Fibroblast of mammary gland (primary cell): ENCODE data around the gene GPRC5A.
"Not testable (repeated sequence)": the region's sequence is repeated elsewhere in the genome, so short reads cannot be mapped to it uniquely, and the experiment has no call there.

ENCODE experiments used
- DNase-seq: peaks from one replicate; pipeline ENCODE4 v3.0.0-alpha.2; 2010; ENCODE audit warnings: low read depth
- H3K4me3 ChIP-seq: 2 replicates; pipeline ENCODE4 v1.5.1; 2011; ENCODE audit warnings: low read depth, mild to moderate bottlenecking, low read length, moderate library complexity; ENCODE audit not compliant: control insufficient read depth
- TF ChIP-seq, protein P1 (sequence below): conservative IDR thresholded peaks from 2 replicates; pipeline ENCODE4 v1.5.1; 2011; ENCODE audit warnings: low read depth, low read length, inconsistent platforms; ENCODE audit not compliant: control insufficient read depth, insufficient read depth

The GPRC5A gene

DNA sequence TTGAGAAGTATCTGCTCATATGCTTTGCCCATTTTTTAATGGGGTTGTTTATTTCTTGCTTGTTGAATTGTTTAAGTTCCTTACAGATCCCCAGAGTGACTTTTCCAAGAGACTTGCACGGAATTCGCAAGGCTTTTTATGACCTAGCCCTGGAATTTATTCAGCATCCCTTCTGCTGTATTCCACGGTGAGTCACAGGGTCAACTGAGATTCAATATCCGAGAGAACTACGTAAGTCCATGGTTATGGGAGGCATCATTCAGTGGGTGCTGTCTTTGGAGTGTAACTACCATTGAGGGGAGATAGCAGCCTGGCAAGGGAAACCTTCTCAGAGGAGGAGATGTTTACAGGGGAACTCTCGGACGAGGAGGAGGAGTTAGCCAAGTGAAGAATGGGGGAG is 20.9 kb upstream of the GPRC5A start:
- peak; percentile 97 for DNase-seq
- TF ChIP-seq, protein P1, sequence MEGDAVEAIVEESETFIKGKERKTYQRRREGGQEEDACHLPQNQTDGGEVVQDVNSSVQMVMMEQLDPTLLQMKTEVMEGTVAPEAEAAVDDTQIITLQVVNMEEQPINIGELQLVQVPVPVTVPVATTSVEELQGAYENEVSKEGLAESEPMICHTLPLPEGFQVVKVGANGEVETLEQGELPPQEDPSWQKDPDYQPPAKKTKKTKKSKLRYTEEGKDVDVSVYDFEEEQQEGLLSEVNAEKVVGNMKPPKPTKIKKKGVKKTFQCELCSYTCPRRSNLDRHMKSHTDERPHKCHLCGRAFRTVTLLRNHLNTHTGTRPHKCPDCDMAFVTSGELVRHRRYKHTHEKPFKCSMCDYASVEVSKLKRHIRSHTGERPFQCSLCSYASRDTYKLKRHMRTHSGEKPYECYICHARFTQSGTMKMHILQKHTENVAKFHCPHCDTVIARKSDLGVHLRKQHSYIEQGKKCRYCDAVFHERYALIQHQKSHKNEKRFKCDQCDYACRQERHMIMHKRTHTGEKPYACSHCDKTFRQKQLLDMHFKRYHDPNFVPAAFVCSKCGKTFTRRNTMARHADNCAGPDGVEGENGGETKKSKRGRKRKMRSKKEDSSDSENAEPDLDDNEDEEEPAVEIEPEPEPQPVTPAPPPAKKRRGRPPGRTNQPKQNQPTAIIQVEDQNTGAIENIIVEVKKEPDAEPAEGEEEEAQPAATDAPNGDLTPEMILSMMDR, result no peak
- H3K4me3 ChIP-seq, result no peak overlapping the region

DNA sequence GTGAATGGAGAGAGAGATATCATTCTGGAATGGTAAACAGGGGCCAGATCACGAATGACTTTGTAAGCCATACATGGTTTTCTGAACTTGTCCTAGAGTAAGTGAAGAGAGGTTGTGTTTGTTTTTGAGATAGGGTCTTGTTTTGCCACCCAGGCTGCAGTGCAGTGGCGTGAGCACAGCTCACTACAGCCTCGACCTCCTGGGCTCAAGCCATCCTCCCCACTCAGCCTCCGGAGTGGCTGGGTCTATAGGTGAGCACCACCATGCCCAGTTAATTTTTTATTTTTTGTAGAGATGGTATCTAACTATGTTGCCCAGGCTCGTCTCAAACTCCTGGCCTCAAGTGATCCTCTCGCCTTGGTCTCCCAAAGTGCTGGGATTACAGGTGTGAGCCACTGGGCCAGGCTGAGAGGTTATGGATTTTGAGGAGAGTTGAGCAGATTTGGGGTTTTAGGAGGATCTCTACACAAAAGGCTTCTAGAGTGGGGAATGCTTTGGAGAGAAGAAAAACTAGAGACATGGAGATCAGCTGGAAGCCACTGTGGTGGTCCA is 19.7 kb upstream of the GPRC5A start:
- no peak overlapping the region for H3K4me3 ChIP-seq
- TF ChIP-seq, protein P1, result no peak
- DNase-seq, result no peak

DNA sequence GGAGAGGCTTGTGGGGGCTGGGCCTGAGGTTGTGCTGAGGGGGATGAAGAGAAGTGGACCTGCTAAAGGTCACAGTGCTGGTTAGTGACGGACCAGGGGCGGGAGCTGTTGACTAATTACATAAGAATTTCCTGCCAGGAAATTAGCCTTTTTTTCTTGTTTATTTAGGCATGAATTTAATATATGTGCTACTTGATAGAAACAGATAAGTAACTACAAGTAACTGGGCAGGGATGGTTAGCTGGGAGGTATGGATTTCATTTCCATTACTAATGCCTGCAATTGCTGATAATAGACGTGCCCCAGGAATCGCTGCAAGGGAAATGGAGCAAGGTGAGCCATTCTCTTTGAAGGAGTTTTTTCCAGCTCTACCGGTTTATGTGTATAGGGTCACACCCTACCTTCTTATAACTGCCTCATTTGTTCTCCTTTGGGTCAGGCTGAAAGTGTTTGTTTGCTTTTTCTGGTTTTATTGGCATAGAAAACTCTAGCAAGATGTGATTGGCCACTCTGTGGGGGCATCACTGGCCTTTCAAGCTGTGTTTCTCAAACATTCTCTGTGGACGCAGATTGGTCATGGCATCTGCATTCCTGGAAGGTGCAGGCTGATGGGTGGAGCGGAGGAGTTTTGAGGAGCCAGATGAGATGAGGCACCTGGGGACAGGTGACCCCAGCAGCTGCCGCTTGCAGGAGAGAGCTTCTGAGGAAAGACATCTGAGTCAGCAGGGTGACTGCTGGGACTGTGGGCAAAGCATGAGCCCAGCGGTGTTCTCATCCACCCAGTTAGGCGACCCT is 19.0 kb upstream of the GPRC5A start:
- H3K4me3 ChIP-seq, result no peak overlapping the region
- DNase-seq, result peak; percentile 69
- TF ChIP-seq, protein P1, result no peak

DNA sequence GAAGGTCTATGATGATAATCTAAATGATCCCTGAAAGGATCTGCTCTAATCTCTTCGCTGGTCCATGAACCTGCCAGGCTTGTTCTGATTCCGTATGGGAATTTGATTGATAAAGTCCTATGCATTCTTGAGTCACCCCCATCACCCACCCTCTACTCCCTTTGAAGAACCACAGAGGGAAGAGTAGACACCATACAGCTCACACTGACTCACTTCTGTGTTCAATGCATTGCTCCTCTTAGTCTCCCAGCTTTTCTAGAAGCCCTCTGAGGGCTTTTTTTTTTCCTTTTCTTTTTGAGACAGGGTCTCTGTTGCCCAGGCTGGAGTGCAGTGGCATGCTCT is 18.5 kb upstream of the GPRC5A start:
- TF ChIP-seq, protein P1, result no peak
- DNase-seq, result peak; percentile 75
- H3K4me3 ChIP-seq, result no peak overlapping the region

DNA sequence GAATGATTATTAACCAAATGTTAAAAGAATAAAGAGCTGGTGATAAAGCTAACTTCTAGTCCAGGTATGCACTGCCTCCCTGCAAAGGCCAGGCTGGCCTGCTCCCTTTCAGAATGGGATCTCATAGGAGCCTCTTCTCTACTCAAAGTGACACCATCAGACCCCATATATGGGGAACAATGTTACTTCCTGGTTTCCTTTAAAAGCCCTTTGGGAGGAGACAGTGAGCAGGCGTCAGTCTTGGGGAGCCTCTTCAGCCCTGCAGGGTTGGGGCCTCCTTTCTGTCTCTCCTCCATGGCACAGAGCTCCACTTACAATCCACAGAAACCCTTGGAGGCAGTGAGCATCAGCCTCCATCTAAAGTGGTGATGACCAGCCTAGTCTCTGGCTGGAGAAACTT is 17.3 kb upstream of the GPRC5A start:
- TF ChIP-seq, protein P1, result no peak
- no peak overlapping the region for H3K4me3 ChIP-seq
- no peak for DNase-seq

DNA sequence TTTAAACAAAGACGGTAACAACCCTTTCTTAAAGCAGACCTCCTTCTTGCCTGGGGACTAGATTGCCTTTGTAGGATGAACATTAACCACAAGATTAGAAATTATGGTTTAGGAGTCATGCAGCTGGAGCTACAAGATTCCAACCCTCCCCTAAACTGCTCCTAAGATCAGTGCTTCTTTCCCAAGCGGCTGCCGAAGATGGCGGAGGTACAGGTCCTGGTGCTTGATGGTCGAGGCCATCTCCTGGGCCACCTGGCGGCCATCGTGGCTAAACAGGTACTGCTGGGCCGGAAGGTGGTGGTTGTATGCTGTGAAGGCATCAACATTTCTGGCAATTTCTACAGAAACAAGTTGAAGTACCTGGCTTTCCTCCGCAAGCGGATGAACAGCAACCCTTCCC is 16.1 kb upstream of the GPRC5A start:
- DNase-seq, H3K4me3 ChIP-seq: not testable (repeated sequence)

DNA sequence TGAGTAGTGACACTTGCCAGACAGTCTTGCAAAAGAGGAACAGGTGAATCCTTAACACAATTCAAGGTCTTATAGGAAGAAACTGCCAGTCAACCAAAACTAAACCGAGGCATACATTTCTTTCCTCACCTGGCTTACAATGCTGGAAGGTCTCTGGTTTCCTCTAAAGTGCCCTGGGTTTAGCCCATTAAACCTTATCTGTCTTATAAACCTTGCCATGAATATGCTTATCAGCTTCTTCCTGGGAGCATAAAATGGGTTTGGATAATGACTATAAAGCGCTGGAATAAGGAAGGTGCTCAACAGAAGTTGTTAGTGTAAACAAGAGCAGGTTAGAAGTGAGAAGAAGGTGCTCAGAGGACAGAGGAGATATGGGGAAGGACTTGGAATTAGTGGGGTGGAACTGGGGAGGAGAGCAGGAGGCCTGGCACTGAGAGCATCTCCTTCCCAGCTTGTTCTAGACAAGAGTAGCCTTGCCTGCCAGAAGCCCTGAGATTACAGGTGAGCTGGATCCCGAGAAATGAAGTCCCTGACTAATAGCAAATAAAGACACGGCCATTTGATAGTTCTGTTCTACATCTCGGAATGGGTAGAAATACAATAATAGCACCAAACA is 14.1 kb upstream of the GPRC5A start:
- TF ChIP-seq, protein P1, result no peak
- H3K4me3 ChIP-seq, result no peak overlapping the region
- no peak for DNase-seq
